ENCODE results near the gene ERBB4.

GRCh38 chr2:211744379-211744778 is 794.2 kb downstream of the ERBB4 start:
- TF ChIP-seq POLR2A (IDR thresholded peaks at IDR 0.05) (no peak), CTCF (IDR thresholded peaks at IDR 0.05) (no peak)

Measured in esophagus squamous epithelium (tissue), 4 donors.